NCI-H1436 (cell line): Measurements from ENCODE around the gene TMEM72.

Source experiments
- DNase-seq: peaks from one replicate; lab custom pipeline; 2025; lab: John Stamatoyannopoulos, UW

TMEM72 gene

GRCh38 chr10:44968091-44968490, 57.0 kb downstream of the TMEM72 start:
- no peak for DNase-seq

- DNase-seq, result no peak
Measured at GRCh38 chr10:44968500-44969400, 57.6 kb downstream of the TMEM72 start.

GRCh38 chr10:44969854-44970253, 58.7 kb downstream of the TMEM72 start:
- no peak for DNase-seq

- no peak for DNase-seq
Measured at GRCh38 chr10:44970812-44971395, 59.8 kb downstream of the TMEM72 start.

GRCh38 chr10:44971434-44971833, 60.3 kb downstream of the TMEM72 start:
- DNase-seq, result no peak

- no peak for DNase-seq
Measured at GRCh38 chr10:44971935-44972757, 61.0 kb downstream of the TMEM72 start.

GRCh38 chr10:44972874-44973306, 61.8 kb downstream of the TMEM72 start:
- no peak for DNase-seq

- DNase-seq, result no peak
Measured at GRCh38 chr10:44973323-44974081, 62.4 kb downstream of the TMEM72 start.

GRCh38 chr10:44974082-44974627, 63.0 kb downstream of the TMEM72 start:
- no peak for DNase-seq

- DNase-seq, result peak; percentile 46
Measured at GRCh38 chr10:44974628-44975430, 63.7 kb downstream of the TMEM72 start.

GRCh38 chr10:44975431-44976331, 64.5 kb downstream of the TMEM72 start:
- peak; percentile 59 for DNase-seq

GRCh38 chr10:44976352-44977198, 65.4 kb downstream of the TMEM72 start:
- DNase-seq, result no peak

GRCh38 chr10:44977287-44978212, 66.4 kb downstream of the TMEM72 start:
- no peak for DNase-seq

GRCh38 chr10:44978213-44978569, 67.1 kb downstream of the TMEM72 start:
- DNase-seq, result no peak

- DNase-seq, result peak; percentile 89
Measured at GRCh38 chr10:44978570-44979280, 67.6 kb downstream of the TMEM72 start, which contains the start of gene DEPP1. DEPP1 (minus strand) TSS chr10:44978809; CDS start chr10:44978030, 779 bp downstream.

- no peak for DNase-seq
Measured at GRCh38 chr10:44979281-44980191, 68.4 kb downstream of the TMEM72 start.
